HCT116 (cell line): ENCODE results near the gene SNX10. TPM values are rescaled to one million over a fixed set of nuclear protein-coding genes. Genes with fewer than 3 reads are reported as not detected.

ENCODE experiments used
- ATAC-seq: fragments of 200-7000 bp; cut with Tn5 transposase; 2 replicates; pipeline ENCODE4 v1.9.1; 2020; ENCODE audit warnings: mild to moderate bottlenecking, moderate library complexity
- BruUV-seq: library from RNA; stranded (reverse); fragments of 400-500 nt; replicated peaks from 2 replicates; lab custom pipeline; 2021; lab: Mats Ljungman, UMichigan
- CTCF ChIA-PET: fragments of 300-600 bp; sonication (Branson Sonifier 250); formaldehyde crosslinking; loops from one replicate; lab custom pipeline; 2021; ENCODE audit warnings: antibody characterized with exemption; lab: Charles Lee
- POLR2A ChIA-PET: fragments of 300-600, 350-600 bp; sonication (Branson Sonifier 250); formaldehyde crosslinking; loops from one replicate; lab custom pipeline; 2021; ENCODE audit warnings: antibody characterized with exemption; lab: Charles Lee
- RAD21 ChIA-PET, 2 experiments: fragments of 300-600 bp; sonication (Branson Sonifier 250); formaldehyde crosslinking; loops; one replicate each; lab custom pipeline; 2023; ENCODE audit warnings: low total read pairs in 2 of 2; ENCODE audit not compliant: uncharacterized antibody in 2 of 2, unreplicated experiment in 2 of 2, low non-redundant PET in 1 of 2; lab: Charles Lee
- DNase-seq: peaks from one replicate; pipeline ENCODE4 v3.0.0-alpha.2; 2010; ENCODE audit warnings: low read depth, low spot score
- H2AFZ ChIP-seq: fragments of 200-600 bp; shearing (Covaris generic), sonication (generic); 2 replicates; pipeline ENCODE4 v1.6.1; 2017; ENCODE audit warnings: low read depth, mixed run types, mixed read lengths, antibody characterized with exemption, low read length; ENCODE audit not compliant: poor library complexity, severe bottlenecking
- H3K27ac ChIP-seq: 2 replicates; pipeline ENCODE4 v1.5.1; 2012; ENCODE audit warnings: low read depth, low read length
- H3K27me3 ChIP-seq: fragments of 200-600 bp; sonication (generic); 2 replicates; pipeline ENCODE4 v1.6.1; 2016; ENCODE audit warnings: mixed run types, low read length, mixed read lengths; ENCODE audit not compliant: insufficient read depth
- H3K36me3 ChIP-seq, 2 experiments: fragments of 200-500 bp in 1 of 2; fragments of 200-600 bp in 1 of 2; sonication (Bioruptor generic) in 1 of 2; sonication (generic) in 1 of 2; 2 replicates each; pipeline versions ENCODE4 v1.5.1 to v1.6.1; 2014 to 2016; ENCODE audit warnings: low read length in 2 of 2, inconsistent platforms in 1 of 2, mixed read lengths in 1 of 2, mixed run types in 1 of 2; ENCODE audit not compliant: insufficient read depth in 2 of 2, control insufficient read depth in 1 of 2
- H3K4me1 ChIP-seq, 2 experiments: fragments of 200-600 bp in 1 of 2; sonication (generic) in 1 of 2; 2 replicates each; pipeline versions ENCODE4 v1.5.1 to v1.6.1; 2012 to 2017; ENCODE audit warnings: low read length in 2 of 2, inconsistent platforms in 1 of 2, mild to moderate bottlenecking in 1 of 2, mixed read lengths in 1 of 2, mixed run types in 1 of 2, moderate library complexity in 1 of 2; ENCODE audit not compliant: insufficient read depth in 2 of 2, control insufficient read depth in 1 of 2
- H3K4me2 ChIP-seq: fragments of 200-600 bp; sonication (generic); 2 replicates; pipeline ENCODE4 v1.6.1; 2017; ENCODE audit warnings: mixed run types, low read length, mixed read lengths
- H3K4me3 ChIP-seq, 2 experiments: fragments of 200-600 bp in 1 of 2; sonication (generic) in 1 of 2; replicated peaks in 1 of 2; 2 replicates each; pipeline ENCODE4 v1.5.1; 2011 to 2016; ENCODE audit warnings: low read length in 2 of 2, control low read depth in 1 of 2, low read depth in 1 of 2, mild to moderate bottlenecking in 1 of 2, mixed read lengths in 1 of 2, mixed run types in 1 of 2
- H3K79me2 ChIP-seq: fragments of 200-600 bp; sonication (generic); 2 replicates; pipeline ENCODE4 v1.6.1; 2017; ENCODE audit warnings: mild to moderate bottlenecking, mixed run types, low read length, moderate library complexity, mixed read lengths; ENCODE audit not compliant: insufficient read depth
- H3K9ac ChIP-seq: fragments of 200-600 bp; sonication (generic); 2 replicates; pipeline ENCODE4 v1.6.1; 2016; ENCODE audit warnings: low read length, mixed read lengths
- H3K9me2 ChIP-seq: fragments of 200-600 bp; sonication (generic), shearing (Covaris generic); 2 replicates; pipeline ENCODE4 v1.6.1; 2017; ENCODE audit warnings: mixed run types, mild to moderate bottlenecking, moderate library complexity; ENCODE audit not compliant: insufficient read depth
- H3K9me3 ChIP-seq, 2 experiments: fragments of 200-500 bp in 1 of 2; fragments of 200-600 bp in 1 of 2; sonication (Bioruptor generic) in 1 of 2; sonication (generic) in 1 of 2; 2 replicates each; pipeline ENCODE4 v1.6.1; 2014 to 2017; ENCODE audit warnings: low read length in 2 of 2, mixed read lengths in 2 of 2, inconsistent platforms in 1 of 2, low read depth in 1 of 2, mild to moderate bottlenecking in 1 of 2, mixed run types in 1 of 2, moderate library complexity in 1 of 2; ENCODE audit not compliant: control insufficient read depth in 1 of 2, insufficient read depth in 1 of 2
- H4K20me1 ChIP-seq: fragments of 200-600 bp; sonication (generic), shearing (Covaris generic); 2 replicates; pipeline ENCODE4 v1.6.1; 2017; ENCODE audit warnings: mixed run types, mild to moderate bottlenecking, moderate library complexity; ENCODE audit not compliant: insufficient read depth
- CBX3 ChIP-seq: IDR thresholded peaks from 2 replicates; pipeline ENCODE4 v1.6.1; 2012; ENCODE audit warnings: low read depth
- FOSL1 ChIP-seq: IDR thresholded peaks from 2 replicates; pipeline ENCODE4 v1.6.1; 2012; ENCODE audit warnings: low read depth
- JUND ChIP-seq: IDR thresholded peaks from 2 replicates; pipeline ENCODE4 v1.6.1; 2012
- POLR2A ChIP-seq: IDR thresholded peaks from 2 replicates; pipeline ENCODE4 v1.7.0; 2011; ENCODE audit warnings: borderline replicate concordance; ENCODE audit not compliant: insufficient read depth, insufficient read length; ENCODE audit errors: extremely low read depth
- POLR2AphosphoS5 ChIP-seq: IDR thresholded peaks from 2 replicates; pipeline ENCODE4 v1.6.1; 2011; ENCODE audit warnings: mild to moderate bottlenecking, low read depth, low read length, moderate library complexity
- SIN3A ChIP-seq: IDR thresholded peaks from 2 replicates; pipeline ENCODE4 v1.6.1; 2012; ENCODE audit warnings: low read depth
- SP1 ChIP-seq: IDR thresholded peaks from 2 replicates; pipeline ENCODE4 v1.6.1; 2012; ENCODE audit warnings: low read depth
- intact Hi-C: fragments of 100-400 bp; cut with micrococcal nuclease; formaldehyde crosslinking; loops from 2 replicates; pipeline ENCODE4 v1.10.0; 2022
- total RNA-seq: library from RNA; stranded (reverse); gene quantifications from one replicate; pipeline ENCODE4 v1.2.1, GENCODE V29; 2021; ENCODE audit not compliant: unreplicated experiment
- TF ChIP-seq, protein P1 (sequence below), 3 experiments: fragments of 200-600 bp in 1 of 3; sonication (generic) in 1 of 3; IDR thresholded peaks in 2 of 3; conservative IDR thresholded peaks in 1 of 3; 2 replicates each; pipeline ENCODE4 v1.5.1; 2012 to 2017; ENCODE audit warnings: low read depth in 2 of 3, low read length in 2 of 3, antibody characterized with exemption in 1 of 3, borderline replicate concordance in 1 of 3, control low read depth in 1 of 3, mild to moderate bottlenecking in 1 of 3, mixed read lengths in 1 of 3, mixed run types in 1 of 3, moderate library complexity in 1 of 3; ENCODE audit not compliant: insufficient read depth in 1 of 3
- TF ChIP-seq, protein P2 (sequence below): IDR thresholded peaks from 2 replicates; pipeline ENCODE4 v1.6.1; 2012
- TF ChIP-seq, protein P3 (sequence below): IDR thresholded peaks from 2 replicates; pipeline ENCODE4 v1.6.1; 2012
- TF ChIP-seq, protein P4 (sequence below): IDR thresholded peaks from 2 replicates; pipeline ENCODE4 v1.6.1; 2011; ENCODE audit warnings: mild to moderate bottlenecking, low read length, moderate library complexity; ENCODE audit not compliant: insufficient replicate concordance; ENCODE audit errors: extremely low read depth

Gene SNX10
- total RNA-seq, 1 experiment from 2014 or later: 26.9 TPM

DNA sequence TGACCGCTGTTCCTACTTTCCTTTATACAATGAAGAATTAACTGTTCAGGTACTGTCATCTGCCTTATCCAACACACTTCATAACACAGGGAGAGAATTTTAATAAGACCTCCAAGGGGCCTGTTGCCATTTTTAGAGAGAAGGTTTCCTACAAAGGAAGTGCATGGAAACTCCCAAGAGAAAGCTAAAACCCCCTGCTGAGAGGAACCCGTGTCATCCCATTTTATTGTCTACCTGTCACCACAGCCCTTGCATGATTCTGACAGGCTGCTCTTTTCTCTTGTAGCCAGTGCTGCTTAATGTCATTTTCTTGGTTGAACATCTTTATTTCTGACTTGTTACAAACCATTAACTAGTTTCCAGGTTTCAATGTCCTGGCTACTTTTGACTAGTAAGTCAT lies 98.4 kb downstream of the SNX10 start:
- TF ChIP-seq SIN3A: no peak
- TF ChIP-seq JUND: no peak
- TF ChIP-seq POLR2A: no peak
- TF ChIP-seq FOSL1: no peak
- no peak for TF ChIP-seq SP1
- H3K27me3 ChIP-seq: no peaks in the 10 kb centered on the region
- no peaks in the 10 kb centered on the region for H3K4me1 ChIP-seq
- ATAC-seq (no peak), DNase-seq (no peak)
- H3K9ac ChIP-seq: no peak overlapping the region
- no peaks in the 10 kb centered on the region for H3K79me2 ChIP-seq
- no peaks in the 10 kb centered on the region for H4K20me1 ChIP-seq
- no peak overlapping the region for H3K27ac ChIP-seq
- no peaks in the 10 kb centered on the region for H3K9me3 ChIP-seq
- no peak overlapping the region for H2AFZ ChIP-seq
- CTCF ChIA-PET: interaction anchor here (2.4 kb wide), 1 partner anchor 20 kb away, joined by 6 read pairs; no protein-coding TSS in a partner anchor
- no peak overlapping the region for H3K4me3 ChIP-seq
- H3K36me3 ChIP-seq: no peaks in the 10 kb centered on the region
- intact Hi-C loops: no loop called here
- H3K4me2 ChIP-seq: no peak overlapping the region
- RAD21 ChIA-PET: no interaction called here
- BruUV-seq: no TSS peak
- H3K9me2 ChIP-seq: no peaks in the 10 kb centered on the region
- POLR2A ChIA-PET: no interaction called here

DNA sequence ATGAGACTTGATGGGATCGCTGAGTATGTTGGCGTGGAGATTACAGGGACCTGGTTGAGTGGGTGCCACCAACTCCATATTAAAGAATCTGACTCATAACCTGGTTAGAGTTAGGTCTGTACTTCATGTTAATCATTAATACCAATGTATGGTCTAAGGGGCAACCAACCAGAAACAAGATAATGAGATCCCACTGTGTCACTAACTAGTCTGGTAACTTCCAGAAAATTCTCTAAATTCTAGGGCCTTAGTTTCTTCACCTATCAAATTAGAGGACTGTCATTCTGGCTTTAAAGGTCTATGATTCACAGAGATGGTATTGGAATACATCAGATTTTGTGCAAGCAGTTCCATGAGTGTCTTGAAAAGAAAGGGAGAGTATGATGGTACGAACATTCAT lies 102.2 kb downstream of the SNX10 start:
- Histone ChIP-seq H3K9me2 (no peaks in the 10 kb centered on the region), H3K27ac (no peak overlapping the region), H3K36me3 (no peaks in the 10 kb centered on the region), H3K4me2 (no peak overlapping the region), H4K20me1 (no peaks in the 10 kb centered on the region), H2AFZ (no peak overlapping the region), H3K9me3 (no peaks in the 10 kb centered on the region), H3K79me2 (no peaks in the 10 kb centered on the region), H3K9ac (no peak overlapping the region), H3K4me1 (peaks cover 2 to 12% of the 10 kb centered on the region in 2 experiments; a peak in 3 of 4 replicates), H3K4me3 (no peak overlapping the region), H3K27me3 (no peaks in the 10 kb centered on the region)
- ChIA-PET RAD21 (no interaction called here), CTCF (no interaction called here), POLR2A (no interaction called here)
- ATAC-seq (no peak), DNase-seq (no peak)
- BruUV-seq: no TSS peak
- no peak for TF ChIP-seq CBX3
- TF ChIP-seq, protein P1, sequence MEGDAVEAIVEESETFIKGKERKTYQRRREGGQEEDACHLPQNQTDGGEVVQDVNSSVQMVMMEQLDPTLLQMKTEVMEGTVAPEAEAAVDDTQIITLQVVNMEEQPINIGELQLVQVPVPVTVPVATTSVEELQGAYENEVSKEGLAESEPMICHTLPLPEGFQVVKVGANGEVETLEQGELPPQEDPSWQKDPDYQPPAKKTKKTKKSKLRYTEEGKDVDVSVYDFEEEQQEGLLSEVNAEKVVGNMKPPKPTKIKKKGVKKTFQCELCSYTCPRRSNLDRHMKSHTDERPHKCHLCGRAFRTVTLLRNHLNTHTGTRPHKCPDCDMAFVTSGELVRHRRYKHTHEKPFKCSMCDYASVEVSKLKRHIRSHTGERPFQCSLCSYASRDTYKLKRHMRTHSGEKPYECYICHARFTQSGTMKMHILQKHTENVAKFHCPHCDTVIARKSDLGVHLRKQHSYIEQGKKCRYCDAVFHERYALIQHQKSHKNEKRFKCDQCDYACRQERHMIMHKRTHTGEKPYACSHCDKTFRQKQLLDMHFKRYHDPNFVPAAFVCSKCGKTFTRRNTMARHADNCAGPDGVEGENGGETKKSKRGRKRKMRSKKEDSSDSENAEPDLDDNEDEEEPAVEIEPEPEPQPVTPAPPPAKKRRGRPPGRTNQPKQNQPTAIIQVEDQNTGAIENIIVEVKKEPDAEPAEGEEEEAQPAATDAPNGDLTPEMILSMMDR (IDR thresholded peaks at IDR 0.05 in 2 of 3, conservative IDR thresholded peaks at IDR 0.05 in 1 of 3; ENCODE audit: borderline replicate concordance in 1 of 3, insufficient read depth in 1 of 3, low read depth in 2 of 3, low read length in 2 of 3): no peak
- TF ChIP-seq, protein P2, sequence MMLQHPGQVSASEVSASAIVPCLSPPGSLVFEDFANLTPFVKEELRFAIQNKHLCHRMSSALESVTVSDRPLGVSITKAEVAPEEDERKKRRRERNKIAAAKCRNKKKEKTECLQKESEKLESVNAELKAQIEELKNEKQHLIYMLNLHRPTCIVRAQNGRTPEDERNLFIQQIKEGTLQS: no peak
- TF ChIP-seq JUND: no peak
- no peak for TF ChIP-seq FOSL1
- TF ChIP-seq POLR2A: no peak
- TF ChIP-seq, protein P3, sequence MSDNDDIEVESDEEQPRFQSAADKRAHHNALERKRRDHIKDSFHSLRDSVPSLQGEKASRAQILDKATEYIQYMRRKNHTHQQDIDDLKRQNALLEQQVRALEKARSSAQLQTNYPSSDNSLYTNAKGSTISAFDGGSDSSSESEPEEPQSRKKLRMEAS: no peak
- TF ChIP-seq, protein P4, sequence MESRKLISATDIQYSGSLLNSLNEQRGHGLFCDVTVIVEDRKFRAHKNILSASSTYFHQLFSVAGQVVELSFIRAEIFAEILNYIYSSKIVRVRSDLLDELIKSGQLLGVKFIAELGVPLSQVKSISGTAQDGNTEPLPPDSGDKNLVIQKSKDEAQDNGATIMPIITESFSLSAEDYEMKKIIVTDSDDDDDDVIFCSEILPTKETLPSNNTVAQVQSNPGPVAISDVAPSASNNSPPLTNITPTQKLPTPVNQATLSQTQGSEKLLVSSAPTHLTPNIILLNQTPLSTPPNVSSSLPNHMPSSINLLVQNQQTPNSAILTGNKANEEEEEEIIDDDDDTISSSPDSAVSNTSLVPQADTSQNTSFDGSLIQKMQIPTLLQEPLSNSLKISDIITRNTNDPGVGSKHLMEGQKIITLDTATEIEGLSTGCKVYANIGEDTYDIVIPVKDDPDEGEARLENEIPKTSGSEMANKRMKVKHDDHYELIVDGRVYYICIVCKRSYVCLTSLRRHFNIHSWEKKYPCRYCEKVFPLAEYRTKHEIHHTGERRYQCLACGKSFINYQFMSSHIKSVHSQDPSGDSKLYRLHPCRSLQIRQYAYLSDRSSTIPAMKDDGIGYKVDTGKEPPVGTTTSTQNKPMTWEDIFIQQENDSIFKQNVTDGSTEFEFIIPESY: no peak
- TF ChIP-seq POLR2AphosphoS5: no peak
- intact Hi-C loops: no loop called here
